ENCODE data around the gene GPATCH4. TPM values are rescaled to one million over a fixed set of nuclear protein-coding genes. Genes with fewer than 3 reads are reported as not detected.

Gene GPATCH4
- total RNA-seq, 1 experiment from 2014 or later: 84.2 TPM

- no peak overlapping the region for H3K4me3 ChIP-seq (ENCODE audit: low read depth, low read length, poor library complexity, severe bottlenecking)
- H3K27ac ChIP-seq (ENCODE audit: low read depth, low read length, poor library complexity, severe bottlenecking): no peak overlapping the region
- H3K36me3 ChIP-seq (ENCODE audit: insufficient read depth, low read length, poor library complexity, severe bottlenecking): no peaks in the 10 kb centered on the region
- H3K9me3 ChIP-seq (ENCODE audit: low read depth, low read length, poor library complexity, severe bottlenecking): no peaks in the 10 kb centered on the region
- no peaks in the 10 kb centered on the region for H3K27me3 ChIP-seq (replicated peaks; ENCODE audit: insufficient read depth, low read depth, low read length, poor library complexity)
- TF ChIP-seq EZH2 (IDR thresholded peaks at IDR 0.05; ENCODE audit: borderline replicate concordance, low read depth, low read length, poor library complexity, severe bottlenecking) (no peak), CTCF (conservative IDR thresholded peaks at IDR 0.05; ENCODE audit: low read depth, low read length) (no peak)
- no peak for DNase-seq (ENCODE audit: low spot score)
- ChIA-PET CTCF (no interaction called here), POLR2A (ENCODE audit: low non-redundant PET) (no interaction called here)
- intact Hi-C loops (cut with micrococcal nuclease; ENCODE audit: unreplicated experiment): no loop called here
- H3K4me1 ChIP-seq (ENCODE audit: insufficient read depth, low read length, poor library complexity, severe bottlenecking): no peaks in the 10 kb centered on the region
- no TSS peak for BruUV-seq (replicated peaks)
Measured at GRCh38 chr1:156577550-156577949, 23.7 kb downstream of the GPATCH4 start.

GRCh38 chr1:156574039-156574633 is 27.1 kb downstream of the GPATCH4 start:
- TF ChIP-seq EZH2 (IDR thresholded peaks at IDR 0.05; ENCODE audit: borderline replicate concordance, low read depth, low read length, poor library complexity, severe bottlenecking) (no peak), CTCF (conservative IDR thresholded peaks at IDR 0.05; ENCODE audit: low read depth, low read length) (no peak)
- no TSS peak for BruUV-seq (replicated peaks)
- Histone ChIP-seq H3K4me3 (ENCODE audit: low read depth, low read length, poor library complexity, severe bottlenecking) (no peak overlapping the region), H3K36me3 (ENCODE audit: insufficient read depth, low read length, poor library complexity, severe bottlenecking) (peaks cover 6% of the 10 kb centered on the region), H3K27me3 (replicated peaks; ENCODE audit: insufficient read depth, low read depth, low read length, poor library complexity) (no peaks in the 10 kb centered on the region), H3K9me3 (ENCODE audit: low read depth, low read length, poor library complexity, severe bottlenecking) (no peaks in the 10 kb centered on the region), H3K27ac (ENCODE audit: low read depth, low read length, poor library complexity, severe bottlenecking) (no peak overlapping the region), H3K4me1 (ENCODE audit: insufficient read depth, low read length, poor library complexity, severe bottlenecking) (no peaks in the 10 kb centered on the region)
- ChIA-PET POLR2A (ENCODE audit: low non-redundant PET) (no interaction called here), CTCF (no interaction called here)
- DNase-seq (ENCODE audit: low spot score): no peak
- intact Hi-C loops (cut with micrococcal nuclease; ENCODE audit: unreplicated experiment): loop anchor here (5.0 kb wide), 1 partner anchor 92 kb away; no protein-coding TSS in a partner anchor

GRCh38 chr1:156572663-156573018 is 28.6 kb downstream of the GPATCH4 start:
- Histone ChIP-seq H3K4me1 (ENCODE audit: insufficient read depth, low read length, poor library complexity, severe bottlenecking) (no peaks in the 10 kb centered on the region), H3K9me3 (ENCODE audit: low read depth, low read length, poor library complexity, severe bottlenecking) (no peaks in the 10 kb centered on the region), H3K4me3 (ENCODE audit: low read depth, low read length, poor library complexity, severe bottlenecking) (peak overlapping the region; percentile 80), H3K36me3 (ENCODE audit: insufficient read depth, low read length, poor library complexity, severe bottlenecking) (peaks cover 11% of the 10 kb centered on the region), H3K27me3 (replicated peaks; ENCODE audit: insufficient read depth, low read depth, low read length, poor library complexity) (no peaks in the 10 kb centered on the region), H3K27ac (ENCODE audit: low read depth, low read length, poor library complexity, severe bottlenecking) (no peak overlapping the region)
- no peak for DNase-seq (ENCODE audit: low spot score)
- no TSS peak for BruUV-seq (replicated peaks)
- POLR2A ChIA-PET (ENCODE audit: low non-redundant PET): no interaction called here
- TF ChIP-seq EZH2 (IDR thresholded peaks at IDR 0.05; ENCODE audit: borderline replicate concordance, low read depth, low read length, poor library complexity, severe bottlenecking) (no peak), CTCF (conservative IDR thresholded peaks at IDR 0.05; ENCODE audit: low read depth, low read length) (no peak)
- CTCF ChIA-PET: no interaction called here
- intact Hi-C loops (cut with micrococcal nuclease; ENCODE audit: unreplicated experiment): loop anchor here (5.0 kb wide), 1 partner anchor 90 kb away; no protein-coding TSS in a partner anchor

All from A673 (cell line).